Ascending aorta (tissue), 2 donors: ENCODE results near the gene G6PD. TPM values are rescaled to one million over a fixed set of nuclear protein-coding genes. Genes with fewer than 3 reads are reported as not detected.
A peak's percentile ranks its signal among the peaks of the same experiment; 100 is the strongest.

Source experiments
- DNase-seq, 2 donors: peaks; one replicate each; pipeline ENCODE4 v3.0.0-alpha.2; 2019; ENCODE audit warnings: low spot score in 2 of 2
- H3K27ac ChIP-seq, 2 donors: fragments of 200-600 bp; sonication (generic); one replicate each; pipeline ENCODE4 v1.5.1; 2016 to 2017; ENCODE audit warnings: mild to moderate bottlenecking in 1 of 2
- H3K27me3 ChIP-seq: fragments of 200-600 bp; sonication (generic); one replicate; pipeline ENCODE4 v1.5.1; 2017
- H3K36me3 ChIP-seq, 2 donors: fragments of 200-600 bp; sonication (generic); one replicate each; pipeline ENCODE4 v1.5.1; 2016
- H3K4me1 ChIP-seq, 2 donors: fragments of 200-600 bp; sonication (generic); one replicate each; pipeline ENCODE4 v1.5.1; 2016 to 2017; ENCODE audit warnings: mild to moderate bottlenecking in 1 of 2
- H3K4me3 ChIP-seq, 2 donors: fragments of 200-600 bp; sonication (generic); one replicate each; pipeline ENCODE4 v1.5.1; 2016 to 2017; ENCODE audit warnings: mild to moderate bottlenecking in 1 of 2
- H3K9me3 ChIP-seq, 2 donors: fragments of 200-600 bp; sonication (generic); one replicate each; pipeline ENCODE4 v1.5.1; 2016
- CTCF ChIP-seq, 3 experiments: fragments of 200-600 bp in 2 of 3; fragments of 450-650 bp in 1 of 3; sonication (generic) in 2 of 3; IDR thresholded peaks; one replicate each; pipeline ENCODE4 v1.5.1; 2016 to 2019; ENCODE audit warnings: antibody characterized with exemption in 3 of 3, mild to moderate bottlenecking in 1 of 3, moderate library complexity in 1 of 3
- intact Hi-C: fragments of 100-400 bp; cut with DNase I; formaldehyde crosslinking; loops from one replicate; pipeline ENCODE4 v1.15.1; 2023
- total RNA-seq: library from RNA; depleted of rRNA; stranded (reverse); fragments of >200 nt; gene quantifications from one replicate; pipeline ENCODE4 v1.1.0, GENCODE V29; 2016

The G6PD gene
- total RNA-seq, 1 donor from 2014 or later, result 89.7 TPM

DNA sequence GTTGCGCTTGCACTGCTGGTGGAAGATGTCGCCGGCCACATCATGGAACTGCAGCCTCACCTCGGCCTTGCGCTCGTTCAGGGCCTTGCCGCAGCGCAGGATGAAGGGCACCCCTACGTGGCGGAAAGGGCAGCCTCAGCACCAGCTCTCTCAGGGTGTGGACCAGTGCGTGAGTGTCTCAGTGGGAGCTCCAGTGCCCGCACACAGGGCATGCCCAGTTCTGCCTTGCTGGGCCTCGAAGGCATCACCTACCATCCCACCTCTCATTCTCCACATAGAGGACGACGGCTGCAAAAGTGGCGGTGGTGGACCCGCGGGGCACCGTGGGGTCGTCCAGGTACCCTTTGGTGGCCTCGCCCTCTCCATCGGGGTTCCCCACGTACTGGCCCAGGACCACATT is 14.0 kb downstream of the G6PD start:
- Histone ChIP-seq H3K4me1 (peaks cover 0 to 3% of the 10 kb centered on the region in 2 donors), H3K27me3 (no peaks in the 10 kb centered on the region), H3K36me3 (peaks cover 7 to 23% of the 10 kb centered on the region in 2 donors), H3K27ac (no peak overlapping the region), H3K4me3 (no peak overlapping the region), H3K9me3 (no peaks in the 10 kb centered on the region)
- no peak for TF ChIP-seq CTCF (IDR thresholded peaks at IDR 0.05)
- DNase-seq, result no peak
- intact Hi-C loops, result loop anchor here (5.0 kb wide), 2 partner anchors 45 to 105 kb away; partner anchors contain the start of genes ATP6AP1 and UBL4A

DNA sequence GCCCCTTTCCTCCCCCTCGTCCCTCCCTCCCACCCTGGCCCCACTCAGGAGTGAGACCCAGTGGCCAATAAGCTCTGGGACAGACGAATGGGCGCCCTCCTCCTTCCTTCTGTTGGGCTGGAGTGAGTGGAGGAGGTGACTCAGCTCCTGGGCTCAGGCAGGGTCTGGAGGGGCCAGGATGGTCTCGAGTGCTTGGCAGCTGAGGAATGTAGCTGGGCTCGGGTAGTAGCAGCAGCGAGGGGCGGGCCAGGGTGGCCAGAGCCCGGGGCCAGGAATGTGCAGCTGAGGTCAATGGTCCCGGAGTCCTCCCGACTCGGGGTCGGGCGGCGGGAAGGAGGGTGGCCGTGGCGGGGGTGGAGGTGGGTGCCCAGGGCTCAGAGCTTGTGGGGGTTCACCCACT is 15.0 kb downstream of the G6PD start:
- no peak for TF ChIP-seq CTCF (IDR thresholded peaks at IDR 0.05)
- intact Hi-C loops, result loop anchor here (5.0 kb wide), 2 partner anchors 44 to 104 kb away; partner anchors contain the start of genes ATP6AP1 and UBL4A
- peak in 1 of 2 donors; percentile 85 for DNase-seq
- peaks cover 0 to 6% of the 10 kb centered on the region in 2 donors for H3K4me1 ChIP-seq
- no peak overlapping the region for H3K4me3 ChIP-seq
- H3K27me3 ChIP-seq, result no peaks in the 10 kb centered on the region
- no peaks in the 10 kb centered on the region for H3K9me3 ChIP-seq
- H3K27ac ChIP-seq, result peak overlapping the region; percentile 60 to 65
- H3K36me3 ChIP-seq, result peaks cover 7 to 23% of the 10 kb centered on the region in 2 donors

DNA sequence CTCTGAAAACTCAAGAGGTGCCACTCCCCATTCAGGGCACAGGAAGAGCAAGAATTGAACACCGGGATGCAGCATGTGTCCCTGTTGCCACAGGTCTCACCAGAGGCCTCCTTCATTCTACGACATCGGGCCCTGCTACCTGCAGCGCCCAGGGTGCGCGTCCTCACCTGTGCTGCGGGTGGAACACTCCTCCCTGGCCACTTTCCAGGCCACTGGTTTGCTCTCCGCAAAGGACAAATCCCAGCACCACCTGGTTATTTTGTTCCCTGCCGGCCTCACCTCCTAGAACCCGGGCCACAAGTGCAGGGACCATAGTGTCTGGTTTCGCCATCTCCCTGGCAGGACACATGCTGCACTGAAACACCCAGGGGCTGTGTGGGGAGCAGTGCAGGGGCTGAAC is 16.4 kb downstream of the G6PD start:
- H3K27ac ChIP-seq, result peak overlapping the region; percentile 60 to 65
- H3K36me3 ChIP-seq, result peaks cover 7 to 16% of the 10 kb centered on the region in 2 donors
- peaks cover 0 to 6% of the 10 kb centered on the region in 2 donors for H3K4me1 ChIP-seq
- no peak overlapping the region for H3K4me3 ChIP-seq
- H3K9me3 ChIP-seq, result no peaks in the 10 kb centered on the region
- intact Hi-C loops, result loop anchor here (5.0 kb wide), 2 partner anchors 43 to 103 kb away; partner anchors contain the start of genes ATP6AP1 and UBL4A
- no peaks in the 10 kb centered on the region for H3K27me3 ChIP-seq
- DNase-seq, result no peak
- TF ChIP-seq CTCF (IDR thresholded peaks at IDR 0.05), result no peak

DNA sequence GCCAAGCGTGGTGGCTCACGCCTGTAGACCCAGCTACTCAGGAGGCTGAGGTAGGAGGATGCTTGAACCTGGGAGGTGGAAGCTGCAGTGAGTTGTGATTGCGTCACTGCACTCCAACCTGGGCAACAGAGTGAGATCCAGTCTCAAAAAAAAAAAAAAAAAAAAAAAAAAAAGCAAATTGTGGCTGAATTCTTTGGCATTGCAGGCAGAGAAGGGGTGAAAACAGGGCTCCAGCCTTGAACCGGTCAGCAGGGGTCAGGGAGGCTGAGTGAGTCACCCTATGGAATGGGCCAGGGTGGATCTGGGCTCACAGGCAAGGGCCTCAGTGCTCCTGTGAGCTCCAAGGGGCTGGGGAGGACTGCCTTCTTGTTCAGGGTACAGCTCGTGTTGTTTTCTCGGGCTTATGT is 17.4 kb downstream of the G6PD start:
- Histone ChIP-seq H3K27me3 (no peaks in the 10 kb centered on the region), H3K4me3 (no peak overlapping the region), H3K4me1 (peaks cover 0 to 6% of the 10 kb centered on the region in 2 donors), H3K9me3 (no peaks in the 10 kb centered on the region), H3K27ac (peak overlapping the region in 1 of 2 donors; percentile 32), H3K36me3 (peaks cover 7 to 16% of the 10 kb centered on the region in 2 donors)
- intact Hi-C loops, result no loop called here
- TF ChIP-seq CTCF (IDR thresholded peaks at IDR 0.05), result no peak
- no peak for DNase-seq

DNA sequence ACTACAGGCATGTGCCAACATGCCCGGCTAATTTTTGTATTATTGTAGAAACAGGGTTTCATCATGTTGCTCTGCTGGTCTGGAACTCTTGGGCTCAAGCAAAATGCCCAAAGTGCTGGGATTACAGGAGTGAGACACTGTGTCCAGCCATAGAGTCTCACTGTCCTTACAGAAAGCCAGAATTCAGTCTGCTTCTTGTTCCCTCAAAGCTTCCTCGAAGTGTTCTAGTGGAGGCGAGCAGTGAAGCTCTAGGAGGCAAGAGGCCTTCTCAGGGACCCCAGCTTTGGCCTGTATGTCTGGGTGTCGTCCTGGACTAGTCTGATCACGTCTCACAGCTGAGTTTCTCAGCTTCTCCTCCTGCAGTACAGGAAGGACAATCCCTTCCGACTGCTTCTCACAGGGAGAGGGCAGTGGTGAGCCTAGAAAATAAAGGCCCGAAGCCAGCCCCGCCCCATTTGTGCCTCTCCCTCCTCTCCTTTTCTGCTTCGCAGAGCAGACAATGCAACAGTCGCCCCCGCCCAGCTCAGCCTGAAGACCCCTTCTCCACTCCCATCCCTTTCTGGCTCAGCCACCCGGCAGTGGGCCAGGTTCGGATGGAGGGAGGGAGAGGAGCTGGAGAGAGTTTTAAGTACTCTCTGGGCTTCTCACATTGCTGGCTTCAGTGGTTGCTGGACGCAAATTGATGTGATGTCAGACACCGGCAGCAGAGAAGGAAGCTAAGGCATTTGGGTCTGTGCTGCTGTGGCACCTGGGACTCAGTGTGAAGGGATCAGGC is 19.6 kb downstream of the G6PD start:
- TF ChIP-seq CTCF (IDR thresholded peaks at IDR 0.05), result peak; percentile 31 to 55 (median 46)
- intact Hi-C loops, result no loop called here
- peak overlapping the region; percentile 67 to 73 for H3K27ac ChIP-seq

More for the DNA sequence above, 19.6 kb downstream of the G6PD start:
- peaks cover 0 to 1% of the 10 kb centered on the region in 2 donors for H3K36me3 ChIP-seq
- H3K27me3 ChIP-seq, result no peaks in the 10 kb centered on the region
- peak overlapping the region; percentile 8 to 56 for H3K4me3 ChIP-seq
- peak in 1 of 2 donors; percentile 87 for DNase-seq
- no peaks in the 10 kb centered on the region for H3K9me3 ChIP-seq
- H3K4me1 ChIP-seq, result peaks cover 0 to 6% of the 10 kb centered on the region in 2 donors
